Measurements from ENCODE around the gene DSG2.

DNA sequence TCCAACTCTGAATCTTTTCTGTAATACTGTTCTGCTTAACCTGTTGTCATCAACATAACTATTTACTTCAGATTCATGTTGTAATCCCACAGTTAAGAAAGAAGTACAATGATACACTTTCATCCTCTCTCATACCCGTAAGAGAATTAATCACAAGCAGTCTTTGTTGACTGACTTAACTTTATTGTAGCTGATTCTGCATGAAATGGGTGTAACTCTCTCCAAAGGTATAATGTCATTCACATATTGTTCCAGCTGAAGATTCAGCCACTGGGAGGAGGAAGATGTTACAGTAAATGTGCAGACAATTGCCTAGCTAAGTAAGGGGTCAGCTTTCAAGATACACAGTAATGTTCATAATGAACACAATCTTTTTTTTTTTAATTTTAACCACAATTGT lies 13.5 kb upstream of the DSG2 start:
- TF ChIP-seq, protein P1, sequence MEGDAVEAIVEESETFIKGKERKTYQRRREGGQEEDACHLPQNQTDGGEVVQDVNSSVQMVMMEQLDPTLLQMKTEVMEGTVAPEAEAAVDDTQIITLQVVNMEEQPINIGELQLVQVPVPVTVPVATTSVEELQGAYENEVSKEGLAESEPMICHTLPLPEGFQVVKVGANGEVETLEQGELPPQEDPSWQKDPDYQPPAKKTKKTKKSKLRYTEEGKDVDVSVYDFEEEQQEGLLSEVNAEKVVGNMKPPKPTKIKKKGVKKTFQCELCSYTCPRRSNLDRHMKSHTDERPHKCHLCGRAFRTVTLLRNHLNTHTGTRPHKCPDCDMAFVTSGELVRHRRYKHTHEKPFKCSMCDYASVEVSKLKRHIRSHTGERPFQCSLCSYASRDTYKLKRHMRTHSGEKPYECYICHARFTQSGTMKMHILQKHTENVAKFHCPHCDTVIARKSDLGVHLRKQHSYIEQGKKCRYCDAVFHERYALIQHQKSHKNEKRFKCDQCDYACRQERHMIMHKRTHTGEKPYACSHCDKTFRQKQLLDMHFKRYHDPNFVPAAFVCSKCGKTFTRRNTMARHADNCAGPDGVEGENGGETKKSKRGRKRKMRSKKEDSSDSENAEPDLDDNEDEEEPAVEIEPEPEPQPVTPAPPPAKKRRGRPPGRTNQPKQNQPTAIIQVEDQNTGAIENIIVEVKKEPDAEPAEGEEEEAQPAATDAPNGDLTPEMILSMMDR (IDR thresholded peaks at IDR 0.05 in 2 of 3, conservative IDR thresholded peaks at IDR 0.05 in 1 of 3; ENCODE audit: borderline replicate concordance in 1 of 3, insufficient read depth in 1 of 3, low read depth in 2 of 3, low read length in 2 of 3): no peak
- TF ChIP-seq, protein P2, sequence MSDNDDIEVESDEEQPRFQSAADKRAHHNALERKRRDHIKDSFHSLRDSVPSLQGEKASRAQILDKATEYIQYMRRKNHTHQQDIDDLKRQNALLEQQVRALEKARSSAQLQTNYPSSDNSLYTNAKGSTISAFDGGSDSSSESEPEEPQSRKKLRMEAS (IDR thresholded peaks at IDR 0.05): no peak
- TF ChIP-seq, protein P3, sequence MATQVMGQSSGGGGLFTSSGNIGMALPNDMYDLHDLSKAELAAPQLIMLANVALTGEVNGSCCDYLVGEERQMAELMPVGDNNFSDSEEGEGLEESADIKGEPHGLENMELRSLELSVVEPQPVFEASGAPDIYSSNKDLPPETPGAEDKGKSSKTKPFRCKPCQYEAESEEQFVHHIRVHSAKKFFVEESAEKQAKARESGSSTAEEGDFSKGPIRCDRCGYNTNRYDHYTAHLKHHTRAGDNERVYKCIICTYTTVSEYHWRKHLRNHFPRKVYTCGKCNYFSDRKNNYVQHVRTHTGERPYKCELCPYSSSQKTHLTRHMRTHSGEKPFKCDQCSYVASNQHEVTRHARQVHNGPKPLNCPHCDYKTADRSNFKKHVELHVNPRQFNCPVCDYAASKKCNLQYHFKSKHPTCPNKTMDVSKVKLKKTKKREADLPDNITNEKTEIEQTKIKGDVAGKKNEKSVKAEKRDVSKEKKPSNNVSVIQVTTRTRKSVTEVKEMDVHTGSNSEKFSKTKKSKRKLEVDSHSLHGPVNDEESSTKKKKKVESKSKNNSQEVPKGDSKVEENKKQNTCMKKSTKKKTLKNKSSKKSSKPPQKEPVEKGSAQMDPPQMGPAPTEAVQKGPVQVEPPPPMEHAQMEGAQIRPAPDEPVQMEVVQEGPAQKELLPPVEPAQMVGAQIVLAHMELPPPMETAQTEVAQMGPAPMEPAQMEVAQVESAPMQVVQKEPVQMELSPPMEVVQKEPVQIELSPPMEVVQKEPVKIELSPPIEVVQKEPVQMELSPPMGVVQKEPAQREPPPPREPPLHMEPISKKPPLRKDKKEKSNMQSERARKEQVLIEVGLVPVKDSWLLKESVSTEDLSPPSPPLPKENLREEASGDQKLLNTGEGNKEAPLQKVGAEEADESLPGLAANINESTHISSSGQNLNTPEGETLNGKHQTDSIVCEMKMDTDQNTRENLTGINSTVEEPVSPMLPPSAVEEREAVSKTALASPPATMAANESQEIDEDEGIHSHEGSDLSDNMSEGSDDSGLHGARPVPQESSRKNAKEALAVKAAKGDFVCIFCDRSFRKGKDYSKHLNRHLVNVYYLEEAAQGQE (IDR thresholded peaks at IDR 0.05; ENCODE audit: low read depth): no peak
- TF ChIP-seq EZH2phosphoT487 (IDR thresholded peaks at IDR 0.05; ENCODE audit: borderline replicate concordance) (no peak), POLR2AphosphoS5 (IDR thresholded peaks at IDR 0.05; ENCODE audit: low read depth, low read length) (no peak), SP1 (IDR thresholded peaks at IDR 0.05; ENCODE audit: low read depth) (no peak), ZNF274 (IDR thresholded peaks at IDR 0.05; ENCODE audit: low read depth, low read length) (no peak), CEBPB (IDR thresholded peaks at IDR 0.05; ENCODE audit: low read depth) (no peak), TCF7L2 (IDR thresholded peaks at IDR 0.05; ENCODE audit: borderline replicate concordance, extremely low read depth, insufficient read depth, insufficient read length) (no peak), JUND (IDR thresholded peaks at IDR 0.05) (no peak), POLR2A (IDR thresholded peaks at IDR 0.05; ENCODE audit: borderline replicate concordance, extremely low read depth, insufficient read depth, insufficient read length) (no peak), EZH2 (IDR thresholded peaks at IDR 0.05) (no peak), YY1 (IDR thresholded peaks at IDR 0.05; ENCODE audit: extremely low read depth, insufficient replicate concordance, low read depth, low read length) (no peak)
- TF ChIP-seq, protein P4, sequence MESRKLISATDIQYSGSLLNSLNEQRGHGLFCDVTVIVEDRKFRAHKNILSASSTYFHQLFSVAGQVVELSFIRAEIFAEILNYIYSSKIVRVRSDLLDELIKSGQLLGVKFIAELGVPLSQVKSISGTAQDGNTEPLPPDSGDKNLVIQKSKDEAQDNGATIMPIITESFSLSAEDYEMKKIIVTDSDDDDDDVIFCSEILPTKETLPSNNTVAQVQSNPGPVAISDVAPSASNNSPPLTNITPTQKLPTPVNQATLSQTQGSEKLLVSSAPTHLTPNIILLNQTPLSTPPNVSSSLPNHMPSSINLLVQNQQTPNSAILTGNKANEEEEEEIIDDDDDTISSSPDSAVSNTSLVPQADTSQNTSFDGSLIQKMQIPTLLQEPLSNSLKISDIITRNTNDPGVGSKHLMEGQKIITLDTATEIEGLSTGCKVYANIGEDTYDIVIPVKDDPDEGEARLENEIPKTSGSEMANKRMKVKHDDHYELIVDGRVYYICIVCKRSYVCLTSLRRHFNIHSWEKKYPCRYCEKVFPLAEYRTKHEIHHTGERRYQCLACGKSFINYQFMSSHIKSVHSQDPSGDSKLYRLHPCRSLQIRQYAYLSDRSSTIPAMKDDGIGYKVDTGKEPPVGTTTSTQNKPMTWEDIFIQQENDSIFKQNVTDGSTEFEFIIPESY (IDR thresholded peaks at IDR 0.05; ENCODE audit: extremely low read depth, insufficient replicate concordance, low read length): no peak

Measured in HCT116 (cell line).